SK-N-SH (cell line): ENCODE data around the gene MACROD1. TPM values are rescaled to one million over a fixed set of nuclear protein-coding genes. Genes with fewer than 3 reads are reported as not detected.

ENCODE experiments used
- CTCF ChIA-PET: fragments of 300-600, 350-600 bp; formaldehyde crosslinking; extraction: SDS; loops from one replicate; lab custom pipeline; 2021; lab: Yijun Ruan, JAX
- POLR2A ChIA-PET: fragments of 350-600 bp; sonication (Branson Sonifier 250); formaldehyde crosslinking; extraction: SDS; loops from one replicate; lab custom pipeline; 2020; ENCODE audit warnings: antibody characterized with exemption, inconsistent platforms; lab: Yijun Ruan, JAX
- DNase-seq: peaks from one replicate; pipeline ENCODE4 v3.0.0; 2012
- H2AFZ ChIP-seq: fragments of 200-600 bp; sonication (generic); 2 replicates; pipeline ENCODE4 v1.8.1; 2016; ENCODE audit warnings: antibody characterized with exemption, mild to moderate bottlenecking, low read depth
- H3F3A ChIP-seq: fragments of 200-600 bp; sonication (generic); replicated peaks from 2 replicates; pipeline ENCODE3; 2016; ENCODE audit warnings: antibody characterized with exemption, mild to moderate bottlenecking; ENCODE audit not compliant: insufficient read depth
- H3K27ac ChIP-seq, 2 experiments: fragments of 200-500 bp in 1 of 2; fragments of 200-600 bp in 1 of 2; sonication (Bioruptor generic) in 1 of 2; sonication (generic), shearing (Covaris generic) in 1 of 2; 2 replicates each; pipeline versions ENCODE4 v1.5.1 to v1.6.1; 2014 to 2016; ENCODE audit warnings: low read depth in 2 of 2, inconsistent platforms in 1 of 2, low read length in 1 of 2, mild to moderate bottlenecking in 1 of 2, mixed read lengths in 1 of 2
- H3K27me3 ChIP-seq: fragments of 200-600 bp; sonication (generic), shearing (Covaris generic); 2 replicates; pipeline ENCODE4 v1.6.1; 2016; ENCODE audit warnings: mixed run types; ENCODE audit not compliant: insufficient read depth
- H3K36me3 ChIP-seq, 2 experiments: fragments of 200-500 bp in 1 of 2; fragments of 200-600 bp in 1 of 2; sonication (Bioruptor generic) in 1 of 2; sonication (generic) in 1 of 2; replicated peaks in 1 of 2; 2 replicates each; pipeline versions ENCODE3 to v1.5.1; 2014 to 2016; ENCODE audit warnings: low read length in 1 of 2, mild to moderate bottlenecking in 1 of 2; ENCODE audit not compliant: insufficient read depth in 2 of 2, control insufficient read depth in 1 of 2
- H3K4me1 ChIP-seq, 2 experiments: fragments of 200-500 bp in 1 of 2; fragments of 200-600 bp in 1 of 2; sonication (Bioruptor generic) in 1 of 2; sonication (generic), shearing (Covaris generic) in 1 of 2; 2 replicates each; pipeline versions ENCODE4 v1.5.1 to v1.6.1; 2014 to 2016; ENCODE audit warnings: low read depth in 1 of 2, low read length in 1 of 2, mixed run types in 1 of 2; ENCODE audit not compliant: insufficient read depth in 2 of 2, control insufficient read depth in 1 of 2
- H3K4me2 ChIP-seq: fragments of 200-600 bp; sonication (generic), shearing (Covaris generic); 2 replicates; pipeline ENCODE4 v1.6.1; 2017; ENCODE audit warnings: mixed run types
- H3K4me3 ChIP-seq, 2 experiments: fragments of 200-500 bp in 1 of 2; fragments of 200-600 bp in 1 of 2; sonication (Bioruptor generic) in 1 of 2; sonication (generic), shearing (Covaris generic) in 1 of 2; 2 replicates each; pipeline versions ENCODE4 v1.5.1 to v1.8.1; 2014 to 2016; ENCODE audit warnings: low read depth in 2 of 2, inconsistent platforms in 1 of 2, low read length in 1 of 2, mild to moderate bottlenecking in 1 of 2, mixed read lengths in 1 of 2, moderate library complexity in 1 of 2
- H3K79me2 ChIP-seq: fragments of 200-600 bp; sonication (generic); 2 replicates; pipeline ENCODE4 v1.8.1; 2017; ENCODE audit warnings: mild to moderate bottlenecking; ENCODE audit not compliant: insufficient read depth
- H3K9ac ChIP-seq: fragments of 200-600 bp; sonication (generic); 2 replicates; pipeline ENCODE4 v1.6.1; 2017; ENCODE audit warnings: mixed run types
- H3K9me2 ChIP-seq: fragments of 200-600 bp; sonication (generic); 2 replicates; pipeline ENCODE4 v1.6.1; 2017; ENCODE audit warnings: mixed run types
- H3K9me3 ChIP-seq: fragments of 200-600 bp; sonication (generic); 2 replicates; pipeline ENCODE4 v1.6.1; 2017; ENCODE audit warnings: mixed run types, mild to moderate bottlenecking, moderate library complexity
- H4K20me1 ChIP-seq: fragments of 200-600 bp; sonication (generic); 2 replicates; pipeline ENCODE4 v1.6.1; 2017; ENCODE audit warnings: mild to moderate bottlenecking, mixed run types; ENCODE audit not compliant: insufficient read depth
- CHD2 ChIP-seq: fragments of 150-350 bp; IDR thresholded peaks from 2 replicates; pipeline ENCODE4 v1.6.1; 2018; ENCODE audit warnings: low read length; ENCODE audit not compliant: partially characterized antibody
- EP300 ChIP-seq, 2 experiments: IDR thresholded peaks; 2 replicates each; pipeline versions ENCODE4 v1.4.0 to v1.6.1; 2012; ENCODE audit warnings: borderline replicate concordance in 1 of 2, low read depth in 1 of 2, low read length in 1 of 2
- EZH2phosphoT487 ChIP-seq: fragments of 200-600 bp; sonication (generic); IDR thresholded peaks from 2 replicates; pipeline ENCODE4 v1.6.1; 2017; ENCODE audit warnings: low read depth, mixed run types, mild to moderate bottlenecking, antibody characterized with exemption, moderate library complexity, borderline replicate concordance
- FOSL2 ChIP-seq: IDR thresholded peaks from 2 replicates; pipeline ENCODE4 v1.4.0; 2012; ENCODE audit warnings: low read depth, mild to moderate bottlenecking, moderate library complexity, borderline replicate concordance
- FOXJ3 ChIP-seq: sonication (generic); formaldehyde crosslinking; IDR thresholded peaks from 2 replicates; pipeline ENCODE4 v1.5.1; 2020; ENCODE audit warnings: mild to moderate bottlenecking, missing genetic modification reagents
- GATA2 ChIP-seq: sonication (generic); formaldehyde crosslinking; IDR thresholded peaks from 2 replicates; pipeline ENCODE4 v1.5.0; 2020; ENCODE audit warnings: mild to moderate bottlenecking, missing genetic modification reagents
- JUND ChIP-seq: IDR thresholded peaks from 2 replicates; pipeline ENCODE4 v1.4.0; 2012
- MEF2A ChIP-seq: IDR thresholded peaks from 2 replicates; pipeline ENCODE4 v1.4.0; 2012; ENCODE audit warnings: low read depth, borderline replicate concordance
- MXI1 ChIP-seq: IDR thresholded peaks from 2 replicates; pipeline ENCODE4 v1.6.1; 2012; ENCODE audit warnings: mild to moderate bottlenecking, low read depth, low read length, improper control_type of control experiment
- NRF1 ChIP-seq: IDR thresholded peaks from 2 replicates; pipeline ENCODE4 v1.6.1; 2012; ENCODE audit warnings: low read depth, mild to moderate bottlenecking, low read length
- POLR2AphosphoS5 ChIP-seq: IDR thresholded peaks from 2 replicates; pipeline ENCODE4 v1.6.1; 2012; ENCODE audit warnings: low read depth, low read length
- RAD21 ChIP-seq: IDR thresholded peaks from 2 replicates; pipeline ENCODE4 v1.6.1; 2012; ENCODE audit warnings: mild to moderate bottlenecking, low read length
- RCOR1 ChIP-seq: fragments of 150-350 bp; IDR thresholded peaks from 2 replicates; pipeline ENCODE4 v1.6.1; 2017; ENCODE audit warnings: antibody characterized with exemption, low read length
- SIN3A ChIP-seq: IDR thresholded peaks from 2 replicates; pipeline ENCODE4 v1.6.1; 2012; ENCODE audit warnings: low read depth, mild to moderate bottlenecking, low read length, moderate library complexity, borderline replicate concordance
- SMC3 ChIP-seq: IDR thresholded peaks from 2 replicates; pipeline ENCODE4 v1.6.1; 2012; ENCODE audit warnings: low read depth, low read length, improper control_type of control experiment
- TAF1 ChIP-seq: IDR thresholded peaks from 2 replicates; pipeline ENCODE4 v1.6.1; 2012; ENCODE audit warnings: low read depth, mild to moderate bottlenecking, low read length, moderate library complexity, borderline replicate concordance
- TCF12 ChIP-seq: IDR thresholded peaks from 2 replicates; pipeline ENCODE4 v1.4.0; 2012
- WGBS: methylation state at CpG from one replicate; pipeline ENCODE4 v1.1.6; 2017; ENCODE audit warnings: low lambda C conversion rate; 5-methylcytosine and 5-hydroxymethylcytosine counted together
- polyA plus RNA-seq, 3 experiments: library from polyadenylated mRNA; depleted of rRNA; stranded (reverse); fragments of >200 nt; gene quantifications; 2 replicates each; pipeline ENCODE4 v1.2.3, GENCODE V29; 2012
- TF ChIP-seq, protein P1 (sequence below): fragments of 200-600 bp; sonication (generic); IDR thresholded peaks from 2 replicates; pipeline ENCODE4 v1.6.1; 2017; ENCODE audit warnings: antibody characterized with exemption, mild to moderate bottlenecking, moderate library complexity
- TF ChIP-seq, protein P2 (sequence below): IDR thresholded peaks from 2 replicates; pipeline ENCODE4 v1.4.0; 2012; ENCODE audit warnings: low read depth
- TF ChIP-seq, protein P3 (sequence below): fragments of 150-350 bp; IDR thresholded peaks from 2 replicates; pipeline ENCODE4 v1.6.1; 2017; ENCODE audit warnings: antibody characterized with exemption, low read length, low read depth, borderline replicate concordance

The MACROD1 gene
- polyA plus RNA-seq, 1 of the 3 experiments (the other 2 are of a cell fraction) = 49.1 TPM

DNA sequence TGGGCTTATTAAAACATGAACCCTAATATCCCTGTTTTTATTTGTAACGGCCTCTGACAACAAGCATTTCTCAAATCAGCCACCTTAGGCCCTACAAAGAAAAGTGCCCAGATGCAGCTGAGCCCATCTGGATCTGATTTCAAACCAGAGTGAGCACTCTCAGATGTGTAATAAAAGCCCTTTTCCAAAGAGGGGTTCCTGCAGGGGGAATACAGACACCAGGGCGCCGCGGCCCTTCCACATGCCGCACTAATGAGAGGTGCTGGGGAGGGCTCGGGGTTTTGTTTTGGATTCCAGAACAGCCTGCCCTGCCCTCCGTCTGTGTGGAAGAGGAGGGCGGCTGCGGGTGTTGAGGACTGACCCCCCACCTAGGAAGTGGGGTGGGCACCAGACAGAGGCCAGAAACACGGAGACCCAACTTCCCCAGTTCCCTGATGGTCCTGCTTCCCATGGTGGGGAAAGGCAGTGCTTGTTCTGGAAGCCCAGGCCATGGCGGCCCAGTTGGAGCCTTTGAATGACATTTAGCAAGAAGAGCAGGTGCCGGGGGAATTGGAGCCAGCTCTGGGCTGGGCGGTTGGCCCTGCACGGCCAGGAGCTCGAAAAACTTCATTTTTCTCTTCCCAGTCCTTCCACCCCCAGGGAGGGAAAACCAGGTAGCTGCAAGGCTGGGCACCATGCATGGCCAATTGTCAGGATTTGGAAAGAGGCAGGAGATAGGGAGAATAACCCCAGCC lies 63.7 kb downstream of the MACROD1 start:
- Histone ChIP-seq H3K4me2 (no peak overlapping the region), H3K4me3 (no peak overlapping the region), H3K4me1 (peaks cover 0 to 87% of the 10 kb centered on the region in 2 experiments; a peak in 2 of 4 replicates), H3K9ac (no peak overlapping the region), H3K79me2 (no peaks in the 10 kb centered on the region), H3K27ac (peak overlapping the region in 1 of 2 experiments; percentile 93; a peak in 2 of 4 replicates), H3F3A (no peaks in the 10 kb centered on the region), H3K27me3 (no peaks in the 10 kb centered on the region), H4K20me1 (no peaks in the 10 kb centered on the region), H2AFZ (no peak overlapping the region), H3K9me2 (no peaks in the 10 kb centered on the region), H3K9me3 (no peaks in the 10 kb centered on the region), H3K36me3 (no peaks in the 10 kb centered on the region)
- POLR2A ChIA-PET = no interaction called here
- TF ChIP-seq, protein P1, sequence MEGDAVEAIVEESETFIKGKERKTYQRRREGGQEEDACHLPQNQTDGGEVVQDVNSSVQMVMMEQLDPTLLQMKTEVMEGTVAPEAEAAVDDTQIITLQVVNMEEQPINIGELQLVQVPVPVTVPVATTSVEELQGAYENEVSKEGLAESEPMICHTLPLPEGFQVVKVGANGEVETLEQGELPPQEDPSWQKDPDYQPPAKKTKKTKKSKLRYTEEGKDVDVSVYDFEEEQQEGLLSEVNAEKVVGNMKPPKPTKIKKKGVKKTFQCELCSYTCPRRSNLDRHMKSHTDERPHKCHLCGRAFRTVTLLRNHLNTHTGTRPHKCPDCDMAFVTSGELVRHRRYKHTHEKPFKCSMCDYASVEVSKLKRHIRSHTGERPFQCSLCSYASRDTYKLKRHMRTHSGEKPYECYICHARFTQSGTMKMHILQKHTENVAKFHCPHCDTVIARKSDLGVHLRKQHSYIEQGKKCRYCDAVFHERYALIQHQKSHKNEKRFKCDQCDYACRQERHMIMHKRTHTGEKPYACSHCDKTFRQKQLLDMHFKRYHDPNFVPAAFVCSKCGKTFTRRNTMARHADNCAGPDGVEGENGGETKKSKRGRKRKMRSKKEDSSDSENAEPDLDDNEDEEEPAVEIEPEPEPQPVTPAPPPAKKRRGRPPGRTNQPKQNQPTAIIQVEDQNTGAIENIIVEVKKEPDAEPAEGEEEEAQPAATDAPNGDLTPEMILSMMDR = no peak
- TF ChIP-seq NRF1 (no peak), MEF2A (no peak), MXI1 (no peak; the same call in 1 of the 2 replicates), GATA2 (CRISPR knock-in tag) (no peak), TCF12 (peak; percentile 57; the same call in 1 of the 2 replicates), RAD21 (peak; percentile 29; the same call in 1 of the 2 replicates), SIN3A (no peak), TAF1 (no peak), JUND (no peak), SMC3 (no peak), CHD2 (peak; percentile 51), RCOR1 (peak; percentile 79), FOXJ3 (CRISPR knock-in tag) (0 out of 2 replicates have a peak, but pooled peaks have one; percentile 60), EP300 (IDR thresholded peaks at IDR 0.05; ENCODE audit: borderline replicate concordance in 1 of 2, low read depth in 1 of 2, low read length in 1 of 2) (peak in 1 of 2 experiments; percentile 81; a peak in 2 of 4 replicates), FOSL2 (no peak), POLR2AphosphoS5 (no peak), EZH2phosphoT487 (no peak)
- TF ChIP-seq, protein P2, sequence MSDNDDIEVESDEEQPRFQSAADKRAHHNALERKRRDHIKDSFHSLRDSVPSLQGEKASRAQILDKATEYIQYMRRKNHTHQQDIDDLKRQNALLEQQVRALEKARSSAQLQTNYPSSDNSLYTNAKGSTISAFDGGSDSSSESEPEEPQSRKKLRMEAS = no peak
- TF ChIP-seq, protein P3, sequence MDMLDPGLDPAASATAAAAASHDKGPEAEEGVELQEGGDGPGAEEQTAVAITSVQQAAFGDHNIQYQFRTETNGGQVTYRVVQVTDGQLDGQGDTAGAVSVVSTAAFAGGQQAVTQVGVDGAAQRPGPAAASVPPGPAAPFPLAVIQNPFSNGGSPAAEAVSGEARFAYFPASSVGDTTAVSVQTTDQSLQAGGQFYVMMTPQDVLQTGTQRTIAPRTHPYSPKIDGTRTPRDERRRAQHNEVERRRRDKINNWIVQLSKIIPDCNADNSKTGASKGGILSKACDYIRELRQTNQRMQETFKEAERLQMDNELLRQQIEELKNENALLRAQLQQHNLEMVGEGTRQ = no peak
- WGBS = 78% methylated on average over 11 of the region's 15 CpGs
- CTCF ChIA-PET = interaction anchor here (1.0 to 2.6 kb wide), 4 partner anchors 9 to 61 kb away, joined by 3 to 10 read pairs (median 4); no protein-coding TSS in a partner anchor
- peak; percentile 87 for DNase-seq
